RWPE2 (cell line): Measurements from ENCODE around the gene SYN1.

Experiments
- ATAC-seq: fragments of 200-7000 bp; cut with Tn5 transposase; 3 replicates; pipeline ENCODE4 v1.9.1; 2021; ENCODE audit warnings: low read depth
- DNase-seq: peaks from one replicate; pipeline ENCODE4 v3.0.0-alpha.2; 2020; ENCODE audit warnings: low spot score
- H3K27ac ChIP-seq: fragments of 450-650 bp; 2 replicates; pipeline ENCODE4 v1.5.1; 2017; ENCODE audit warnings: mild to moderate bottlenecking; ENCODE audit not compliant: poor library complexity, severe bottlenecking
- H3K27me3 ChIP-seq: fragments of 250-450 bp; sonication (Bioruptor Pico); 2 replicates; pipeline ENCODE4 v1.5.1; 2021; ENCODE audit warnings: mild to moderate bottlenecking, moderate library complexity; ENCODE audit not compliant: insufficient read depth, poor library complexity, severe bottlenecking
- H3K36me3 ChIP-seq: fragments of 250-450 bp; sonication (Bioruptor Pico); 2 replicates; pipeline ENCODE4 v1.5.1; 2020; ENCODE audit warnings: low read depth, mild to moderate bottlenecking, moderate library complexity
- H3K4me1 ChIP-seq: fragments of 250-450 bp; sonication (Bioruptor Pico); 2 replicates; pipeline ENCODE4 v1.5.1; 2021; ENCODE audit warnings: mild to moderate bottlenecking, moderate library complexity; ENCODE audit not compliant: insufficient read depth, poor library complexity, severe bottlenecking
- H3K4me3 ChIP-seq: fragments of 250-450 bp; sonication (Bioruptor Pico); 2 replicates; pipeline ENCODE4 v1.5.1; 2021; ENCODE audit warnings: mild to moderate bottlenecking, moderate library complexity; ENCODE audit not compliant: severe bottlenecking
- H3K9me3 ChIP-seq: fragments of 250-450 bp; sonication (Bioruptor Pico); 2 replicates; pipeline ENCODE4 v1.5.1; 2021; ENCODE audit warnings: mild to moderate bottlenecking, moderate library complexity; ENCODE audit not compliant: severe bottlenecking
- CTCF ChIP-seq: fragments of 450-650 bp; IDR thresholded peaks from one replicate; pipeline ENCODE4 v1.5.1; 2017; ENCODE audit warnings: mild to moderate bottlenecking, moderate library complexity; ENCODE audit not compliant: poor library complexity, severe bottlenecking

The SYN1 gene

GRCh38 chrX:47530049-47530448 lies 89.6 kb downstream of the SYN1 start:
- ATAC-seq = no peak
- Histone ChIP-seq H3K27me3 (no peaks in the 10 kb centered on the region), H3K27ac (no peak overlapping the region), H3K36me3 (no peaks in the 10 kb centered on the region), H3K4me3 (no peak overlapping the region), H3K4me1 (no peaks in the 10 kb centered on the region), H3K9me3 (no peaks in the 10 kb centered on the region)
- TF ChIP-seq CTCF = no peak
- DNase-seq = no peak

- Histone ChIP-seq H3K36me3 (no peaks in the 10 kb centered on the region), H3K4me1 (no peaks in the 10 kb centered on the region), H3K27me3 (no peaks in the 10 kb centered on the region), H3K27ac (no peak overlapping the region), H3K9me3 (no peaks in the 10 kb centered on the region), H3K4me3 (no peak overlapping the region)
- ATAC-seq (no peak), DNase-seq (no peak)
- TF ChIP-seq CTCF = no peak
Observed at GRCh38 chrX:47529548-47529947, 90.1 kb downstream of the SYN1 start.

GRCh38 chrX:47523713-47524166 lies 95.9 kb downstream of the SYN1 start:
- H3K4me1 ChIP-seq = no peaks in the 10 kb centered on the region
- TF ChIP-seq CTCF = peak; percentile 54
- DNase-seq (no peak), ATAC-seq (peak; percentile 22; the same call in 1 of the 3 replicates)
- H3K27ac ChIP-seq = no peak overlapping the region
- no peaks in the 10 kb centered on the region for H3K9me3 ChIP-seq
- peak overlapping the region; percentile 36 for H3K4me3 ChIP-seq
- H3K27me3 ChIP-seq = no peaks in the 10 kb centered on the region
- H3K36me3 ChIP-seq = no peaks in the 10 kb centered on the region

- peaks cover 2% of the 10 kb centered on the region for H3K4me1 ChIP-seq
- TF ChIP-seq CTCF = peak; percentile 83
- no peaks in the 10 kb centered on the region for H3K36me3 ChIP-seq
- no peaks in the 10 kb centered on the region for H3K9me3 ChIP-seq
- ATAC-seq (peak; percentile 98), DNase-seq (peak; percentile 56)
- no peaks in the 10 kb centered on the region for H3K27me3 ChIP-seq
- H3K4me3 ChIP-seq = peak overlapping the region; percentile 36
- peak overlapping the region; percentile 35 for H3K27ac ChIP-seq
Observed at GRCh38 chrX:47523297-47523696, 96.4 kb downstream of the SYN1 start.
